ENCODE measurements around the gene TP63. TPM values are rescaled to one million over a fixed set of nuclear protein-coding genes. Genes with fewer than 3 reads are reported as not detected.
A peak's percentile ranks its signal among the peaks of the same experiment; 100 is the strongest.

The TP63 gene
- total RNA-seq, 2 donors from 2014 or later, result 0.06 to 0.68 TPM

- ATAC-seq (no peak), DNase-seq (ENCODE audit: low spot score in 2 of 2) (no peak)
- Mint-ChIP-seq H3K36me3 (no peaks in the 10 kb centered on the region), H3K27ac (no peak overlapping the region), H3K9me3 (no peaks in the 10 kb centered on the region)
These were observed 238.0 kb downstream of the TP63 start for GRCh38 chr3:189869165-189869564.

GRCh38 chr3:189871418-189871817 lies 240.2 kb downstream of the TP63 start:
- no peak for DNase-seq (ENCODE audit: low spot score in 2 of 2)
- no peak overlapping the region for H3K27ac Mint-ChIP-seq
- H3K36me3 Mint-ChIP-seq, result no peaks in the 10 kb centered on the region
- no peaks in the 10 kb centered on the region for H3K9me3 Mint-ChIP-seq
- ATAC-seq, result peak in 1 of 2 donors; percentile 87

DNA sequence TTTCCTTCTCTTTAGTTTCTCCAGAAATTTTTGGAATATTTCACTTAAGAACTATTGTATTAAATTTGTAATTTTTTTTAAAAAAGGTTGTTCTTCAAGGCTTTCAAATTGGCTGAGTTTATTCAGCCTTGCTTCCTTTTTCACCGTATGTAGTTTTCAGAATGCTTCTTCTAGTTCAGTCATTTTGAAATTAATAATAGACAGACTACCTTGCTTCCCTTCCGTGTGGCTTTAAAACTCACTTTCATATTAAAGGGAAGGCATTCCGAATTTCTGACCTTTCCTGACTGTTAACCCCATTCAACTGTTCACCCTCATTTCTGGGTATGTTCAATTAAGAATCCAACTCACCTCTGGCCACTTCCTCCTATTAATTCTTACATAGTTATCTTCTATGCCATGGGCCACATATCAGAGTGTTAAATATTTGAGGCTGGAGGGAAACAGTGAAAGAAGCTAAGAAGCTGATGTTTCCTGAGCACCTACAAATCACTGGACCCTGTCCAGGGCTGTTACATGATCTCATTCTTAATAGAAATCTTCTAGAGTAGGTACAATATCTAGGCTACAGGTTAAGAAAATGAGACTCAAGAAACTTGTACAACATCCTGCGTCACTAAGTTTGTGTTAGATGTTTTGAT lies 252.0 kb downstream of the TP63 start:
- H3K27ac Mint-ChIP-seq, result no peak overlapping the region
- no peaks in the 10 kb centered on the region for H3K36me3 Mint-ChIP-seq
- ATAC-seq (no peak), DNase-seq (ENCODE audit: low spot score in 2 of 2) (no peak)
- H3K9me3 Mint-ChIP-seq, result no peaks in the 10 kb centered on the region

GRCh38 chr3:189890496-189890895 lies 259.3 kb downstream of the TP63 start:
- peaks cover 0 to 4% of the 10 kb centered on the region in 2 donors for H3K9me3 Mint-ChIP-seq
- ATAC-seq, result no peak
- no peak for DNase-seq (ENCODE audit: low spot score in 2 of 2)
- no peak overlapping the region for H3K27ac Mint-ChIP-seq
- no peaks in the 10 kb centered on the region for H3K36me3 Mint-ChIP-seq

DNA sequence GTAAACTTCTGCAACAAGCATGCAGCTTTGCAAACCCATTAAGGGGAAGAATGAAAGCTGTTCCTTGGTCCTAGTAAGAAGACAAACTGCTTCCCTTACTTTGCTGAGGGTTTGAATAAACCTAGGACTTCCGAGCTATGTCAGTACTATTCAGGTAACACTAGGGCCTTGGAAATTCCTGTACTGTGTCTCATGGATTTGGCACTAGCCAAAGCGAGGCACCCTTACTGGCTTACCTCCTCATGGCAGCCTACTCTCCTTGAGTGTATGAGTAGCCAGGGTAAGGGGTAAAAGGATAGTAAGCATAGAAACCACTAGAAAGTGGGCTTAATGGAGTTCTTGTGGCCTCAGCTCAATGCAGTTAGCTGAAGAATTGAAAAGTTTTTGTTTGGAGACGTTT lies 265.3 kb downstream of the TP63 start:
- DNase-seq (ENCODE audit: low spot score in 2 of 2) (no peak), ATAC-seq (no peak)
- H3K27ac Mint-ChIP-seq, result no peak overlapping the region
- H3K36me3 Mint-ChIP-seq, result no peaks in the 10 kb centered on the region
- no peaks in the 10 kb centered on the region for H3K9me3 Mint-ChIP-seq

DNA sequence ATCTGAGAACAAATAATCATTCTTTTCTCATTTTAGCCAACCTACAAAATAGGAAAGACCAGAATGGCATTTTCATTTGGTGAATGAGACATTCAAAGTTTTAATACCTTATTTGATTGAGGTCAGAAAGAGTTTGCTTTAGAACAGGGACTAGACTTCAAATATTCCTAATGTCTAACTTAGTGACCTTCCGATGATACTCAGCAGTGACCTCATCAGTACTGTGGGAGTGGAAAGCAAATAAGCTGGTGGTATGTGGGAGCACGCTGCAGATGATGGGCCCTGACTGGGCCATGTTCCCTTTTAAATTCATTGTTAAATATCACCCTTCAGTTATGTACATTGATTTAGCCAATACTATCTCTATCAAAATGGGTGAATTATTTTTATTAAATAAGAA lies 266.2 kb downstream of the TP63 start:
- no peak for DNase-seq (ENCODE audit: low spot score in 2 of 2)
- Mint-ChIP-seq H3K9me3 (no peaks in the 10 kb centered on the region), H3K36me3 (no peaks in the 10 kb centered on the region), H3K27ac (no peak overlapping the region)
- ATAC-seq, result no peak

- DNase-seq (ENCODE audit: low spot score in 2 of 2) (no peak), ATAC-seq (no peak)
- Mint-ChIP-seq H3K9me3 (no peaks in the 10 kb centered on the region), H3K27ac (no peak overlapping the region), H3K36me3 (no peaks in the 10 kb centered on the region)
These were observed 267.5 kb downstream of the TP63 start for GRCh38 chr3:189898559-189899153.

DNA sequence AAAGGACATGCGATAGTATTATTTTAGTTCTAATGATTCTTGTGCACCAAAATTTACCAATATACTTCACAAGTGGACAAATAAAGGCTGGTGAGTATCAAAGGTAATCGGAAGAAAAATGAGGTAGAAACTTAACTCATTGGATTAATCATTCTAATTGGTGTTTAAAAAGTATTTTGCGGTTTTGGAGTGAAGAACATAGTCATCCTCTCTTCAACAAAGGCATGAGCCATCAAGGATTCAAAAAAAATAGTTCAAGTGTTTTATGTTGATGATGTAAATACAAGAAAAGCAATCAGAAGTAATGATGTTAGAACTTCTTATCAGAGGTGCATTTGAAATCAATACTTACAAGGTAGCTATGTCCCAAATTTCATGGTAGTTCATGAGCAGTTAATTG lies 268.0 kb downstream of the TP63 start:
- no peak for ATAC-seq
- no peak for DNase-seq (ENCODE audit: low spot score in 2 of 2)
- H3K36me3 Mint-ChIP-seq, result no peaks in the 10 kb centered on the region
- H3K27ac Mint-ChIP-seq, result no peak overlapping the region
- H3K9me3 Mint-ChIP-seq, result no peaks in the 10 kb centered on the region

DNA sequence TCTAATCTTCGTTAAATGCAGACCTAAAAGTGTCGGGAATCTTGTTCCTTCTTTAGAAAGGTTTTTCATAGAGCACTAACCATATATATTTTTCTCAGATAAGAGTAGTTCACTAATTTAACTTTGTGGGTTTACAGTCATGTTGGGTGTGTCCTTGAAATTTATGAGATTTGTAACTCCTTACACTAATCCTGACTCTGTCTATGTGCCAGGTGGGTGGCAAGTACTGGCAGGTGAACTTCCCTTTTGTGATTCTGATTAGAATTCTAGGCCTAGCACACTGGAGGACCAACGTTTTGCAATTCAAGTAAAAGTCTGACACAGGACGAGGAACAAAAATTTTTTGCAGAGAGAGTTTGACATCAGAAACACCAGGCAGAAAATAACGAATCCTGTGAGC lies 269.4 kb downstream of the TP63 start:
- DNase-seq (ENCODE audit: low spot score in 2 of 2) (no peak), ATAC-seq (no peak)
- no peaks in the 10 kb centered on the region for H3K9me3 Mint-ChIP-seq
- H3K36me3 Mint-ChIP-seq, result no peaks in the 10 kb centered on the region
- no peak overlapping the region for H3K27ac Mint-ChIP-seq

DNA sequence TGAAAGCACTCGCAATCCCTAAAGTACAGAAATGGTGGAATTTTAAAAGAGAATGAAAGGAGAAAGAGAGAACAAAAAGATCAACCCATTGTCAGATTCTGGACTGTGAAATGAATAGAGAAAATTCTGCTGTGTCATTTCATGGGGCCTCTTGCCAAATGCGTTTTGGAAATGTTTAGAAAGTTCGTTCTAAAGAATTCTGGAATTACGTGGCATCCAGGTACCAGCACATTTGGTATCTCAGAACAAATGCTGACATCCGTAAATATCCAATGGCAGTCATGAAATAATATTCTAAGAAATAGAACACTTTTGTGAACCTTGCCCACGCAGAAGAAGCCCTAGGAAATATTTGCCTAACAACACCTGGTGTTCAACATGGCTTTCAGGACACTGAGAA lies 270.3 kb downstream of the TP63 start:
- Mint-ChIP-seq H3K27ac (no peak overlapping the region), H3K9me3 (no peaks in the 10 kb centered on the region), H3K36me3 (no peaks in the 10 kb centered on the region)
- DNase-seq (ENCODE audit: low spot score in 2 of 2) (no peak), ATAC-seq (no peak)

GRCh38 chr3:189902230-189903186 lies 271.3 kb downstream of the TP63 start:
- DNase-seq (ENCODE audit: low spot score in 2 of 2) (no peak), ATAC-seq (no peak)
- Mint-ChIP-seq H3K9me3 (no peaks in the 10 kb centered on the region), H3K36me3 (no peaks in the 10 kb centered on the region), H3K27ac (no peak overlapping the region)

DNA sequence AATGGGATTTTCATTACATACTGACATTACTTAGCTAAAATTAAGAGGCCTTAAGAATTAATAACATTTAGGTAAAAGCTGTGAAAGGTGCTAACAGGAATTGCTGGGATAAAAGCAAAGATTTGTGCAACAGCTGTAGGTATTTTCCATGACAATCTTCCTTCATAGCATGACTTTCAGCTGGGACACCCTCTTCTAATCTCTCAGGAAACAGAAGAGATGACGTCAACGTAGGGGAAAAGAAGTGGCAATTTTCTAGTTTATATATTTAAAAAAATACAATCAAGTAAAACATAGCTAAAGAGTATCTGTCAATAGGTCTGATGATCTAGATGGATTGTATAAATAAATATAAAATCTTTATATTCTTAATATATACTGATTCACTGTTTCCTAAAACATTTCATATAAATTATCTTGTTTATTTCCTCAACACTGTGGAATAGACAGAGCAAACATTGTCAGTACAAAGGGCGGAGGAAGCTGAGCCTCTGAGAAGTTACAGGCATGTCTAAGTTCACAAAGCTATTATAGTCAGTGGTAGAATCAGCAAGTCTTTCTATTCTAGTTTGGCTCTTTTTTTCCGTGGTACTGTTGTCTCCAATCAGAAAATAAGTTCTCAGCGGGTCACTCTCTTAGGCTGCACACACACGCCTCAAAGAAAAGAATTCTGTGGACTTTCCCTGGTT lies 272.5 kb downstream of the TP63 start:
- ATAC-seq, result no peak

GRCh38 chr3:189907803-189908202 lies 276.6 kb downstream of the TP63 start:
- ATAC-seq, result no peak

More for the DNA sequence above, 272.5 kb downstream of the TP63 start:
- no peaks in the 10 kb centered on the region for H3K9me3 Mint-ChIP-seq
- no peaks in the 10 kb centered on the region for H3K36me3 Mint-ChIP-seq
- H3K27ac Mint-ChIP-seq, result no peak overlapping the region
- DNase-seq (ENCODE audit: low spot score in 2 of 2), result no peak

GRCh38 chr3:189908646-189909045 lies 277.5 kb downstream of the TP63 start:
- ATAC-seq, result no peak
- Mint-ChIP-seq H3K27ac (no peak overlapping the region), H3K36me3 (no peaks in the 10 kb centered on the region), H3K9me3 (no peaks in the 10 kb centered on the region)
- no peak for DNase-seq (ENCODE audit: low spot score in 2 of 2)

More at GRCh38 chr3:189907803-189908202, 276.6 kb downstream of the TP63 start:
- Mint-ChIP-seq H3K36me3 (no peaks in the 10 kb centered on the region), H3K9me3 (no peaks in the 10 kb centered on the region), H3K27ac (no peak overlapping the region)
- DNase-seq (ENCODE audit: low spot score in 2 of 2), result no peak

DNA sequence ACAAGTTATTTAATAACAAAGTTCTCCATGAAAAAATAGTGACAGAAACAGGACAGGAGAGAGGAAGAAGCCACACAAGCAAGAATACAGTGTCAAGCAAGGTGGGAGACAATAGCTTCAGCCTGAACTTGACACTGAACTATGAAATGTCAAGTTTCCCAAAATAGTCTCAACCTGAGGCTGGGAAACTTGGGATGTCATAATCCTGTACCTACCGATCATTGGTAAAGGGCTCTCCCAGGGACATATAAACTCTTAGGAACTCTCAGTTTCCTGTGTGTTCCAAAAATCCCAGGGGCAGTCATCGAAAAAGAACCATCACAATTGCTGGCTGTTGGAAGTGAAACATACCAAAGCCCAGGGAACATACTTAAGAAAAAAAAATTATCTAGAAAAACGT lies 277.9 kb downstream of the TP63 start:
- ATAC-seq, result no peak
- no peaks in the 10 kb centered on the region for H3K9me3 Mint-ChIP-seq

GRCh38 chr3:189909573-189909972 lies 278.4 kb downstream of the TP63 start:
- Mint-ChIP-seq H3K36me3 (no peaks in the 10 kb centered on the region), H3K9me3 (no peaks in the 10 kb centered on the region), H3K27ac (no peak overlapping the region)
- ATAC-seq (no peak), DNase-seq (ENCODE audit: low spot score in 2 of 2) (no peak)

More for the DNA sequence above, 277.9 kb downstream of the TP63 start:
- Mint-ChIP-seq H3K36me3 (no peaks in the 10 kb centered on the region), H3K27ac (no peak overlapping the region)
- no peak for DNase-seq (ENCODE audit: low spot score in 2 of 2)

DNA sequence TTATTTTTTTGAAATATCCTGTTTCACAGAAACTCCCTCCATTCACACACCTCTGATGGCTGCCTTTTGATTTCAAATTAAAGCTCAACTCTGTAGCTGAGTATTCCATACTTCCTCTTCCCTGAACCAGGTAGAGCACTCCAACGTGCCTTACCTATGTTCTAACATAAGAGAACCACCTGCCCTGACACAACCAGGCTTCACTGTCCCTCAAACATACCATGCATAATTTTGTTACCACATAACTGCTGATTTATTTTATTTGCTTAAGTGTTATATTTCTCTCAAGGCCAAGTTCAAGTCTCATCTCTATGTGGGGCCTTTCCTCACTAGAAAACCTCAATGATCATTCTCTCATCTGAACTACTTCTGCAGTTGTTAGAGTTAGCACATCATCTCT lies 279.8 kb downstream of the TP63 start:
- no peaks in the 10 kb centered on the region for H3K9me3 Mint-ChIP-seq
- DNase-seq (ENCODE audit: low spot score in 2 of 2), result no peak
- no peaks in the 10 kb centered on the region for H3K36me3 Mint-ChIP-seq
- no peak overlapping the region for H3K27ac Mint-ChIP-seq
- no peak for ATAC-seq

All from activated naive CD4-positive, alpha-beta T cell treated with anti-CD3 and anti-CD28 coated beads, Interleukin-2, amount 50 U/mL, for 72 hours (primary cell).